HepG2 (cell line): ENCODE results near the gene ADIPOR2. TPM values are rescaled to one million over a fixed set of nuclear protein-coding genes. Genes with fewer than 3 reads are reported as not detected.

Experiments
- ATAD3A ChIP-seq: sonication (generic); formaldehyde crosslinking; IDR thresholded peaks from 2 replicates; pipeline ENCODE4 v1.4.0; 2020; ENCODE audit warnings: missing genetic modification reagents
- ATM ChIP-seq: fragments of 450-650 bp; IDR thresholded peaks from 2 replicates; pipeline ENCODE4 v1.7.1; 2017; ENCODE audit warnings: mild to moderate bottlenecking, borderline replicate concordance
- CBX1 ChIP-seq: IDR thresholded peaks from one replicate; pipeline ENCODE4 v1.6.1; 2016; ENCODE audit warnings: antibody characterized with exemption, low read depth
- FOXA3 ChIP-seq: IDR thresholded peaks from 2 replicates; pipeline ENCODE4 v1.6.1; 2016; ENCODE audit warnings: missing genetic modification reagents, missing compliant biosample characterization
- HDAC1 ChIP-seq: sonication (generic); formaldehyde crosslinking; IDR thresholded peaks from 2 replicates; pipeline ENCODE4 v1.5.1; 2020; ENCODE audit warnings: mild to moderate bottlenecking, missing genetic modification reagents
- HOXA3 ChIP-seq: sonication (generic); formaldehyde crosslinking; IDR thresholded peaks from 2 replicates; pipeline ENCODE4 v1.5.0; 2020; ENCODE audit warnings: missing genetic modification reagents
- JARID2 ChIP-seq: sonication (generic); formaldehyde crosslinking; IDR thresholded peaks from 2 replicates; pipeline ENCODE4 v1.8.1; 2023; ENCODE audit warnings: missing genetic modification reagents, inconsistent platforms; ENCODE audit not compliant: insufficient replicate concordance
- KDM5A ChIP-seq: fragments of 200-600 bp; sonication (generic); IDR thresholded peaks from 2 replicates; pipeline ENCODE4 v1.7.0; 2018; ENCODE audit warnings: antibody characterized with exemption, mild to moderate bottlenecking, low read length, borderline replicate concordance
- MAFG ChIP-seq: sonication (generic); formaldehyde crosslinking; IDR thresholded peaks from 2 replicates; pipeline ENCODE4 v1.5.1; 2020; ENCODE audit warnings: mild to moderate bottlenecking, missing genetic modification reagents
- MEIS1 ChIP-seq: sonication (generic); formaldehyde crosslinking; IDR thresholded peaks from 2 replicates; pipeline ENCODE4 v1.9.0; 2021; ENCODE audit warnings: mild to moderate bottlenecking, missing genetic modification reagents, moderate library complexity, borderline replicate concordance
- MTERF4 ChIP-seq: sonication (generic); formaldehyde crosslinking; IDR thresholded peaks from 2 replicates; pipeline ENCODE4 v1.8.0; 2023; ENCODE audit warnings: mild to moderate bottlenecking, missing genetic modification reagents
- POLR2G ChIP-seq: fragments of 200-400 bp; formaldehyde crosslinking; IDR thresholded peaks from 2 replicates; pipeline ENCODE4 v1.6.1; 2018; ENCODE audit warnings: mild to moderate bottlenecking, low read depth, low read length, moderate library complexity
- REPIN1 ChIP-seq: sonication (generic); formaldehyde crosslinking; IDR thresholded peaks from 2 replicates; pipeline ENCODE4 v1.8.0; 2022; ENCODE audit warnings: missing genetic modification reagents, low read depth, mild to moderate bottlenecking, borderline replicate concordance
- RFX1 ChIP-seq: fragments of 450-650 bp; IDR thresholded peaks from 2 replicates; pipeline ENCODE4 v1.6.1; 2017
- SP1 ChIP-seq, 2 experiments: fragments of 450-650 bp in 1 of 2; sonication (generic) in 1 of 2; formaldehyde crosslinking in 1 of 2; IDR thresholded peaks; 2 replicates each; pipeline versions ENCODE4 v1.4.0 to v1.6.1; 2016 to 2020; ENCODE audit warnings: missing genetic modification reagents in 1 of 2
- STAG1 ChIP-seq: sonication (generic); formaldehyde crosslinking; IDR thresholded peaks from 2 replicates; pipeline ENCODE4 v1.4.0; 2020; ENCODE audit warnings: missing genetic modification reagents
- THAP11 ChIP-seq: IDR thresholded peaks from 2 replicates; pipeline ENCODE4 v1.6.1; 2016; ENCODE audit warnings: missing biosample characterization, missing genetic modification reagents
- ZIK1 ChIP-seq: sonication (generic); formaldehyde crosslinking; IDR thresholded peaks from 2 replicates; pipeline ENCODE4 v1.5.0; 2020; ENCODE audit warnings: mild to moderate bottlenecking, low read depth, missing genetic modification reagents, borderline replicate concordance
- ZNF101 ChIP-seq: sonication (generic); formaldehyde crosslinking; IDR thresholded peaks from 2 replicates; pipeline ENCODE4 v1.4.0; 2020; ENCODE audit warnings: mild to moderate bottlenecking, low read depth, missing genetic modification reagents, borderline replicate concordance
- ZNF329 ChIP-seq: sonication (generic); formaldehyde crosslinking; IDR thresholded peaks from 2 replicates; pipeline ENCODE4 v1.9.0; 2021; ENCODE audit warnings: low read depth, mild to moderate bottlenecking, missing genetic modification reagents
- ZNF333 ChIP-seq: sonication (generic); formaldehyde crosslinking; IDR thresholded peaks from 2 replicates; pipeline ENCODE4 v1.4.0; 2020; ENCODE audit warnings: mild to moderate bottlenecking, missing genetic modification reagents, borderline replicate concordance
- ZNF407 ChIP-seq: sonication (generic); formaldehyde crosslinking; IDR thresholded peaks from one replicate; pipeline ENCODE4 v1.5.1; 2020; ENCODE audit warnings: mild to moderate bottlenecking, missing genetic modification reagents; ENCODE audit errors: not compliant biosample characterization
- ZNF484 ChIP-seq: sonication (generic); formaldehyde crosslinking; IDR thresholded peaks from 2 replicates; pipeline ENCODE4 v1.5.1; 2020; ENCODE audit warnings: mild to moderate bottlenecking, low read depth, missing genetic modification reagents, borderline replicate concordance
- polyA plus RNA-seq, 8 experiments: library from polyadenylated mRNA; depleted of rRNA in 3 of 8; stranded (reverse) in 7 of 8; unstranded in 1 of 8; fragments of >200 nt; fragmentation: Illumina TruSeq in 4 of 8; extraction: Trizol in 4 of 8; gene quantifications; 2 replicates each; pipeline versions ENCODE4 v1.2.1 to v1.2.3, GENCODE V29; 2011 to 2016; ENCODE audit warnings: low read depth in 4 of 8, missing spikeins in 1 of 8, mixed read lengths in 1 of 8; ENCODE audit not compliant: insufficient read depth in 1 of 8
- total RNA-seq, 5 experiments: library from RNA; depleted of rRNA; stranded (reverse); fragments of >200 nt; fragmentation: Illumina TruSeq; extraction: Trizol; gene quantifications; 2 replicates each; pipeline ENCODE4 v1.2.3, GENCODE V29; 2016; ENCODE audit warnings: low read depth in 1 of 5

Gene ADIPOR2
- total and polyA plus RNA-seq, 2 of the 13 experiments (the other 11 are each of a cell fraction or from before 2014, with no cell fraction given): 35.2 to 52.2 TPM

- 0 out of 2 replicates have a peak, but pooled peaks have one; percentile 67 for TF ChIP-seq HDAC1
- no peak for TF ChIP-seq RFX1
- TF ChIP-seq CBX1: no peak
- no peak for TF ChIP-seq MTERF4 (CRISPR knock-in tag)
- peak; percentile 58; the same call in 1 of the 2 replicates for TF ChIP-seq KDM5A
- TF ChIP-seq ZNF407 (CRISPR knock-in tag): no peak
- TF ChIP-seq STAG1 (CRISPR knock-in tag): 0 out of 2 replicates have a peak, but pooled peaks have one; percentile 13
- TF ChIP-seq ZNF329 (CRISPR knock-in tag): no peak
- TF ChIP-seq ATAD3A: no peak
- TF ChIP-seq MAFG: no peak
- TF ChIP-seq ATM: no peak
- no peak for TF ChIP-seq JARID2 (CRISPR knock-in tag)
- TF ChIP-seq ZNF484: no peak
- TF ChIP-seq ZNF333: no peak
- 0 out of 2 replicates have a peak, but pooled peaks have one; percentile 45 for TF ChIP-seq ZNF101 (CRISPR knock-in tag)
- TF ChIP-seq SP1 (IDR thresholded peaks at IDR 0.05): no peak
- TF ChIP-seq SP1 (CRISPR knock-in tag; IDR thresholded peaks at IDR 0.05): peak; percentile 87
- TF ChIP-seq REPIN1: peak; percentile 72; the same call in 1 of the 2 replicates
- peak; percentile 94 for TF ChIP-seq HOXA3
- peak; percentile 91 for TF ChIP-seq POLR2G
- no peak for TF ChIP-seq MEIS1 (CRISPR knock-in tag)
- peak; percentile 96 for TF ChIP-seq THAP11 (CRISPR knock-in tag)
- TF ChIP-seq ZIK1 (CRISPR knock-in tag): peak; percentile 77; the same call in 1 of the 2 replicates
- TF ChIP-seq FOXA3 (CRISPR knock-in tag): peak; percentile 48
These were observed at the start of gene ADIPOR2 (continued) for GRCh38 chr12:1690578-1691122.
